ENCODE results near the gene SRGAP1.

DNA sequence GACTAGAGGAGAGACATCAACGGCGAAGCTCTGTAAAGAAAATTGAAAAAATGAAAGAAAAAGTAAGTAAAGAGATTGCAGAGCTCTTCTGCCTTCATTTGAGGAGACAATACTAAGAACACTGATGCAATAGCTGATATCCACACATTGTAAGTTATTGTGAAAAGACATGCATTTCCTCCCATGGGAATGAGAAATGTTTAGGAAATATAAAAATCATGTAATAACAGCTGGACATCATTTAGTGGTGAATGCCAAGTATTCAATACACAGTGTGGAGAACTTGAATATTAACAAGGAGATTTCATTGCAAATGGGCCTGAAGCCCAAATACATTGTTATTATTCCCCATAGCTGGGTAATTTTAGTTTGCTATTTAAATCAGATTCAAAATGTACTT lies 198.4 kb downstream of the SRGAP1 start:
- no peak for TF ChIP-seq POLR2A (IDR thresholded peaks at IDR 0.05; ENCODE audit: low read depth, low read length)
- TF ChIP-seq, protein P1, sequence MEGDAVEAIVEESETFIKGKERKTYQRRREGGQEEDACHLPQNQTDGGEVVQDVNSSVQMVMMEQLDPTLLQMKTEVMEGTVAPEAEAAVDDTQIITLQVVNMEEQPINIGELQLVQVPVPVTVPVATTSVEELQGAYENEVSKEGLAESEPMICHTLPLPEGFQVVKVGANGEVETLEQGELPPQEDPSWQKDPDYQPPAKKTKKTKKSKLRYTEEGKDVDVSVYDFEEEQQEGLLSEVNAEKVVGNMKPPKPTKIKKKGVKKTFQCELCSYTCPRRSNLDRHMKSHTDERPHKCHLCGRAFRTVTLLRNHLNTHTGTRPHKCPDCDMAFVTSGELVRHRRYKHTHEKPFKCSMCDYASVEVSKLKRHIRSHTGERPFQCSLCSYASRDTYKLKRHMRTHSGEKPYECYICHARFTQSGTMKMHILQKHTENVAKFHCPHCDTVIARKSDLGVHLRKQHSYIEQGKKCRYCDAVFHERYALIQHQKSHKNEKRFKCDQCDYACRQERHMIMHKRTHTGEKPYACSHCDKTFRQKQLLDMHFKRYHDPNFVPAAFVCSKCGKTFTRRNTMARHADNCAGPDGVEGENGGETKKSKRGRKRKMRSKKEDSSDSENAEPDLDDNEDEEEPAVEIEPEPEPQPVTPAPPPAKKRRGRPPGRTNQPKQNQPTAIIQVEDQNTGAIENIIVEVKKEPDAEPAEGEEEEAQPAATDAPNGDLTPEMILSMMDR (conservative IDR thresholded peaks at IDR 0.05; ENCODE audit: low read depth, low read length), result no peak
- TF ChIP-seq MXI1 (IDR thresholded peaks at IDR 0.05; ENCODE audit: borderline replicate concordance, low read depth, low read length), result no peak
